A549 (cell line): ENCODE results near the gene SLC22A8. TPM values are rescaled to one million over a fixed set of nuclear protein-coding genes. Genes with fewer than 3 reads are reported as not detected.

Experiments used
- ATAC-seq, 2 experiments: fragments of 200-7000 bp in 1 of 2; fragments of >200 bp in 1 of 2; cut with Nextera tagmentation in 1 of 2; cut with Tn5 transposase in 1 of 2; 3 replicates each; pipeline versions ENCODE4 v1.8.0 to v1.9.1; 2018 to 2020; ENCODE audit warnings: mild to moderate bottlenecking in 1 of 2, moderate library complexity in 1 of 2
- CTCF ChIA-PET: fragments of 300-600 bp; sonication (Branson Sonifier 250); formaldehyde crosslinking; extraction: SDS; loops from one replicate; lab custom pipeline; 2021; ENCODE audit warnings: antibody characterized with exemption, inconsistent platforms; lab: Yijun Ruan, JAX
- POLR2A ChIA-PET: fragments of 350-600 bp; formaldehyde crosslinking; extraction: SDS; loops from one replicate; lab custom pipeline; 2021; ENCODE audit warnings: antibody characterized with exemption, inconsistent platforms; lab: Yijun Ruan, JAX
- DNase-seq, 2 experiments: peaks; one replicate each; pipeline versions ENCODE4 v3.0.0 to v3.0.0-alpha.2; 2011 to 2016; ENCODE audit warnings: low read depth in 1 of 2, low spot score in 1 of 2
- FAIRE-seq: peaks from 2 replicates; lab custom pipeline; 2011; peaks lifted over from hg19 to GRCh38; lab: Jason Lieb, UNC
- H3K27ac ChIP-seq, 2 experiments: fragments of >200 bp; sonication (Bioruptor Twin); formaldehyde crosslinking; 3 replicates each; pipeline ENCODE4 v1.5.1; 2016 to 2017
- H3K4me1 ChIP-seq: fragments of >200 bp; sonication (Bioruptor Twin); formaldehyde crosslinking; 3 replicates; pipeline ENCODE4 v1.6.1; 2016
- H3K4me2 ChIP-seq: fragments of >200 bp; sonication (Bioruptor Twin); formaldehyde crosslinking; 3 replicates; pipeline ENCODE4 v1.6.1; 2016
- H3K4me3 ChIP-seq: fragments of >200 bp; sonication (Bioruptor Twin); formaldehyde crosslinking; 3 replicates; pipeline ENCODE4 v1.5.1; 2016
- H3K9me3 ChIP-seq: fragments of >200 bp; sonication (Bioruptor Twin); formaldehyde crosslinking; 3 replicates; pipeline ENCODE4 v1.6.1; 2016
- BHLHE40 ChIP-seq: IDR thresholded peaks from 2 replicates; pipeline ENCODE4 v1.6.1; 2012; ENCODE audit warnings: low read depth, low read length, inconsistent platforms
- CBX8 ChIP-seq: fragments of 200-600 bp; sonication (generic); IDR thresholded peaks from 2 replicates; pipeline ENCODE4 v1.6.1; 2016
- CEBPB ChIP-seq, 2 experiments: fragments of >200 bp in 1 of 2; sonication (Bioruptor Twin) in 1 of 2; formaldehyde crosslinking in 1 of 2; IDR thresholded peaks; 2 replicates each; pipeline ENCODE4 v1.6.1; 2012 to 2016
- CHD2 ChIP-seq: fragments of 150-350 bp; IDR thresholded peaks from 2 replicates; pipeline ENCODE4 v1.6.1; 2014; ENCODE audit warnings: low read length; ENCODE audit not compliant: partially characterized antibody
- EHF ChIP-seq: fragments of 250-450 bp; sonication (Bioruptor Pico); IDR thresholded peaks from 2 replicates; pipeline ENCODE4 v1.5.0; 2020; ENCODE audit warnings: mild to moderate bottlenecking
- EHMT2 ChIP-seq: fragments of 200-600 bp; sonication (generic); IDR thresholded peaks from 2 replicates; pipeline ENCODE4 v1.6.1; 2016; ENCODE audit warnings: antibody characterized with exemption, low read depth, mild to moderate bottlenecking, moderate library complexity
- EP300 ChIP-seq, 2 experiments: fragments of >200 bp; sonication (Bioruptor Twin); formaldehyde crosslinking; IDR thresholded peaks; 2 replicates in 1 of 2; 3 replicates in 1 of 2; pipeline ENCODE4 v1.6.1; 2016 to 2017
- ESRRA ChIP-seq: fragments of 150-350 bp; IDR thresholded peaks from 2 replicates; pipeline ENCODE4 v1.6.1; 2014; ENCODE audit warnings: mild to moderate bottlenecking, low read length, borderline replicate concordance
- FOSL2 ChIP-seq, 2 experiments: fragments of 450-650 bp in 1 of 2; fragments of >200 bp in 1 of 2; sonication (Bioruptor Twin) in 1 of 2; formaldehyde crosslinking; IDR thresholded peaks; 2 replicates each; pipeline versions ENCODE4 v1.5.0 to v1.6.1; 2016 to 2020; ENCODE audit warnings: mild to moderate bottlenecking in 1 of 2, moderate library complexity in 1 of 2
- GATA3 ChIP-seq: IDR thresholded peaks from 2 replicates; pipeline ENCODE4 v1.6.1; 2012; ENCODE audit warnings: borderline replicate concordance
- HOXA7 ChIP-seq: fragments of 250-450 bp; sonication (Bioruptor Pico); IDR thresholded peaks from 2 replicates; pipeline ENCODE4 v1.5.0; 2020; ENCODE audit warnings: mild to moderate bottlenecking, moderate library complexity
- HOXB13 ChIP-seq: fragments of 250-450 bp; sonication (Bioruptor Pico); IDR thresholded peaks from 2 replicates; pipeline ENCODE4 v1.5.0; 2020; ENCODE audit warnings: low read depth, mild to moderate bottlenecking, moderate library complexity
- MAFK ChIP-seq: fragments of 450-650 bp; IDR thresholded peaks from 2 replicates; pipeline ENCODE4 v1.6.1; 2014; ENCODE audit not compliant: partially characterized antibody
- MAZ ChIP-seq: fragments of 150-350 bp; IDR thresholded peaks from 2 replicates; pipeline ENCODE4 v1.6.1; 2014; ENCODE audit warnings: antibody characterized with exemption, low read depth, low read length, borderline replicate concordance
- MYC ChIP-seq: IDR thresholded peaks from 2 replicates; pipeline ENCODE4 v1.6.1; 2012; ENCODE audit warnings: mild to moderate bottlenecking, inconsistent platforms, low read length, improper control_type of control experiment, borderline replicate concordance
- NFE2L2 ChIP-seq: fragments of 150-350 bp; conservative IDR thresholded peaks from 2 replicates; pipeline ENCODE4 v1.6.1; 2014; ENCODE audit warnings: low read length
- NPAS2 ChIP-seq: fragments of 250-450 bp; sonication (Bioruptor Pico); IDR thresholded peaks from 2 replicates; pipeline ENCODE4 v1.8.0; 2022; ENCODE audit warnings: mild to moderate bottlenecking, moderate library complexity, borderline replicate concordance
- NR3C1 ChIP-seq: fragments of >200 bp; sonication (Bioruptor Twin); formaldehyde crosslinking; IDR thresholded peaks from 3 replicates; pipeline ENCODE4 v1.6.1; 2017
- POLR2A ChIP-seq: IDR thresholded peaks from 2 replicates; pipeline ENCODE4 v1.6.1; 2012; ENCODE audit warnings: mild to moderate bottlenecking, low read length
- POLR2AphosphoS2 ChIP-seq: conservative IDR thresholded peaks from 2 replicates; pipeline ENCODE4 v1.6.1; 2012; ENCODE audit warnings: low read length, improper control_type of control experiment, inconsistent platforms
- RAD21 ChIP-seq, 2 experiments: fragments of >200 bp in 1 of 2; sonication (Bioruptor Twin) in 1 of 2; formaldehyde crosslinking in 1 of 2; IDR thresholded peaks in 1 of 2; conservative IDR thresholded peaks in 1 of 2; 2 replicates in 1 of 2; 3 replicates in 1 of 2; pipeline ENCODE4 v1.6.1; 2012 to 2018; ENCODE audit warnings: inconsistent platforms in 1 of 2
- RARB ChIP-seq: fragments of 250-450 bp; sonication (Bioruptor Pico); IDR thresholded peaks from 2 replicates; pipeline ENCODE4 v1.8.0; 2021; ENCODE audit warnings: mild to moderate bottlenecking, moderate library complexity
- RCOR1 ChIP-seq: fragments of 150-350 bp; IDR thresholded peaks from 2 replicates; pipeline ENCODE4 v1.6.1; 2014; ENCODE audit warnings: antibody characterized with exemption, low read length, low read depth
- TP53 ChIP-seq: fragments of 250-450 bp; sonication (Bioruptor Pico); IDR thresholded peaks from 2 replicates; pipeline ENCODE4 v1.5.0; 2021; ENCODE audit warnings: mild to moderate bottlenecking, moderate library complexity
- ZFP36 ChIP-seq: fragments of 450-650 bp; IDR thresholded peaks from 2 replicates; pipeline ENCODE4 v1.6.1; 2014; ENCODE audit warnings: borderline replicate concordance; ENCODE audit not compliant: partially characterized antibody
- ZSCAN20 ChIP-seq: fragments of 250-450 bp; sonication (Bioruptor Pico); IDR thresholded peaks from 2 replicates; pipeline ENCODE4 v1.8.0; 2022; ENCODE audit warnings: mild to moderate bottlenecking, moderate library complexity
- WGBS: methylation state at CpG from one replicate; pipeline ENCODE4 v1.1.6; 2017; ENCODE audit errors: missing lambda C conversion rate; 5-methylcytosine and 5-hydroxymethylcytosine counted together
- polyA plus RNA-seq, 4 experiments: library from polyadenylated mRNA; depleted of rRNA in 3 of 4; stranded (reverse); fragments of >200 nt; fragmentation: RNase III in 1 of 4; extraction: RNeasy Plus Mini Kit Qiagen cat#74134 plus additional on column Dnase treatment in 1 of 4; gene quantifications; 2 replicates in 3 of 4; 3 replicates in 1 of 4; pipeline ENCODE4 v1.2.3, GENCODE V29; 2011 to 2017
- TF ChIP-seq, protein P1 (sequence below): IDR thresholded peaks from 2 replicates; pipeline ENCODE4 v1.6.1; 2012
- TF ChIP-seq, protein P2 (sequence below): fragments of 250-450 bp; sonication (Bioruptor Pico); IDR thresholded peaks from 2 replicates; pipeline ENCODE4 v1.5.0; 2020; ENCODE audit warnings: low read depth, mild to moderate bottlenecking, moderate library complexity

The SLC22A8 gene
- polyA plus RNA-seq, 2 of the 4 experiments (the other 2 are of a cell fraction), result not detected

DNA sequence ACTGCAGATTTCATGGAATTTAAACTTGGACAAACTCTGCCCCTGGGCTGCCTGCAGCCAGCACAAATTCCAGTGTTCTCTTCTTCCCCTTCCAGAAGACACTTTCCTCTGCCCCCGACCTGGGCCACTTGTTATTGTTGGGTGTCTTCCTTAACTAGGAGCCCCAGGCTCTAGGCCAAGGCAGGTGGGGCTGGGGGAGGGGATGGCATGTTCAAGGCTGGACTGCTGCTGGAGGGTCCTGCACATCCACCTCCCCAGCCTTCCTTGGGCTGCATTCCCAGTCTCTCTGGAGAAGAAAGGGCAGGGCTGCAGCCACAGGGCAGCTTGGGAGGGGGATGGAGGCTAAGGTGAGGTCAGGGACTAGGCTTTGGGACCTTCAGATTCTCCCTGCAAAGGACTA is 19.4 kb downstream of the SLC22A8 start:
- Histone ChIP-seq H3K9me3 (no peaks in the 10 kb centered on the region), H3K4me2 (no peak overlapping the region), H3K4me3 (no peak overlapping the region), H3K27ac (no peak overlapping the region), H3K4me1 (no peaks in the 10 kb centered on the region)
- ChIA-PET POLR2A (no interaction called here), CTCF (interaction anchor here (1.1 to 3.9 kb wide), 5 partner anchors 11 to 90 kb away, joined by 3 to 13 read pairs (median 3); no protein-coding TSS in a partner anchor)
- DNase-seq (no peak), ATAC-seq (no peak), FAIRE-seq (no peak)
- 7% methylated on average over 1 of the region's 1 CpG for WGBS
- no peak for TF ChIP-seq EP300 (IDR thresholded peaks at IDR 0.05)

DNA sequence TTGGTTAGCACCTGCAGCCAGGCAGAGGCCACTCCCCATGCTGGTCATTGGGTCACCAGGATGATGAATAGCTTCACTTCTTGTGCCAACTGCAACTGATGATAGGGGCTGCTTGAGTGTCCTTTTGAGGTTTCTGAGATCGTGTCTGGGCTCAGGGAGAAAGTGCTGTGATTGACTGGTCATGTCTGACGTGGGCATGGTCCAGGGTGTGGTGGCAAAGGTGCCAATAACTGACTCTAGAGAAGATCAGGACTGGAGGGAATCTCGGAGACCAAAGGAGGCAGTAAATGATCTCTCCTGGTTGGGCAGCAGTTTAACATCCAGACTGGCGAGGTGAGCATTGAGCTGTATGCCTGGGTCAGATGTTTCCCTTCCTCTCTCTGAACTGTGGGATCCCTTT is 20.9 kb downstream of the SLC22A8 start:
- Histone ChIP-seq H3K27ac (no peak overlapping the region), H3K4me2 (no peak overlapping the region), H3K4me1 (no peaks in the 10 kb centered on the region), H3K9me3 (no peaks in the 10 kb centered on the region), H3K4me3 (no peak overlapping the region)
- WGBS, result 8% methylated on average over 4 of the region's 4 CpGs
- ATAC-seq, result no peak
- TF ChIP-seq ZSCAN20 (CRISPR knock-in tag), result no peak
- no peak for TF ChIP-seq BHLHE40
- TF ChIP-seq ESRRA, result no peak
- no peak for TF ChIP-seq CEBPB (IDR thresholded peaks at IDR 0.05)
- TF ChIP-seq MYC, result no peak
- TF ChIP-seq RCOR1, result no peak
- no peak for TF ChIP-seq NFE2L2
- TF ChIP-seq MAFK, result no peak
- TF ChIP-seq, protein P1, sequence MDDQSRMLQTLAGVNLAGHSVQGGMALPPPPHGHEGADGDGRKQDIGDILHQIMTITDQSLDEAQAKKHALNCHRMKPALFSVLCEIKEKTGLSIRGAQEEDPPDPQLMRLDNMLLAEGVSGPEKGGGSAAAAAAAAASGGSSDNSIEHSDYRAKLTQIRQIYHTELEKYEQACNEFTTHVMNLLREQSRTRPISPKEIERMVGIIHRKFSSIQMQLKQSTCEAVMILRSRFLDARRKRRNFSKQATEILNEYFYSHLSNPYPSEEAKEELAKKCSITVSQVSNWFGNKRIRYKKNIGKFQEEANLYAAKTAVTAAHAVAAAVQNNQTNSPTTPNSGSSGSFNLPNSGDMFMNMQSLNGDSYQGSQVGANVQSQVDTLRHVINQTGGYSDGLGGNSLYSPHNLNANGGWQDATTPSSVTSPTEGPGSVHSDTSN, result no peak
- TF ChIP-seq HOXA7 (CRISPR knock-in tag), result no peak
- TF ChIP-seq CBX8, result no peak
- no peak for TF ChIP-seq EHF (CRISPR knock-in tag)
- no peak for TF ChIP-seq POLR2AphosphoS2
- FAIRE-seq, result no peak
- ChIA-PET CTCF (interaction anchor here (1.2 to 3.9 kb wide), 4 partner anchors 12 to 89 kb away, joined by 3 to 13 read pairs (median 4); no protein-coding TSS in a partner anchor), POLR2A (no interaction called here)
- no peak for DNase-seq

DNA sequence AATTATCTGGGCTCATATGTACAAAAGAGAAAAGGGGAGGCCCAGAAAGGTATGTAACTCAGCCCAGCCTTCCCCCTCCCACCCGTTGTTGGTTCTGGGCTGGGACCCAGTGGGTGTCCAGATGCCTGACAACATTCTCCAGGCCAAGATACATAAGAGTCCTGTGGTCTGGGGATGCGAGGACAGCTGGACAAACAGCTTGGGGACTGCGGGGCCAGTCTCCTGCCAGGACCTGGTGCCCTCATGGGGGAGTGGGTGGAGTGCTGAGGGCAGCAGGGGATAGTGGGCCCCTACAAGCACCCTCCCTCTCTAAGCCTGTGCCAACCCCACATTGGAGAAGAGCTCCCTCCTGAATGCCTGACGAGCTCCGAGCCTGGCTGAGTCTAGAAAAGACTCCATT is 27.4 kb downstream of the SLC22A8 start:
- no peak overlapping the region for H3K4me2 ChIP-seq
- no peak overlapping the region for H3K27ac ChIP-seq
- no peak overlapping the region for H3K4me3 ChIP-seq
- ChIA-PET CTCF (no interaction called here), POLR2A (no interaction called here)
- WGBS, result 40% methylated on average over 5 of the region's 5 CpGs
- H3K4me1 ChIP-seq, result no peaks in the 10 kb centered on the region
- TF ChIP-seq NPAS2 (CRISPR knock-in tag), result no peak
- TF ChIP-seq POLR2A, result no peak
- no peak for TF ChIP-seq MAZ
- FAIRE-seq (no peak), ATAC-seq (no peak), DNase-seq (no peak)
- H3K9me3 ChIP-seq, result no peaks in the 10 kb centered on the region

DNA sequence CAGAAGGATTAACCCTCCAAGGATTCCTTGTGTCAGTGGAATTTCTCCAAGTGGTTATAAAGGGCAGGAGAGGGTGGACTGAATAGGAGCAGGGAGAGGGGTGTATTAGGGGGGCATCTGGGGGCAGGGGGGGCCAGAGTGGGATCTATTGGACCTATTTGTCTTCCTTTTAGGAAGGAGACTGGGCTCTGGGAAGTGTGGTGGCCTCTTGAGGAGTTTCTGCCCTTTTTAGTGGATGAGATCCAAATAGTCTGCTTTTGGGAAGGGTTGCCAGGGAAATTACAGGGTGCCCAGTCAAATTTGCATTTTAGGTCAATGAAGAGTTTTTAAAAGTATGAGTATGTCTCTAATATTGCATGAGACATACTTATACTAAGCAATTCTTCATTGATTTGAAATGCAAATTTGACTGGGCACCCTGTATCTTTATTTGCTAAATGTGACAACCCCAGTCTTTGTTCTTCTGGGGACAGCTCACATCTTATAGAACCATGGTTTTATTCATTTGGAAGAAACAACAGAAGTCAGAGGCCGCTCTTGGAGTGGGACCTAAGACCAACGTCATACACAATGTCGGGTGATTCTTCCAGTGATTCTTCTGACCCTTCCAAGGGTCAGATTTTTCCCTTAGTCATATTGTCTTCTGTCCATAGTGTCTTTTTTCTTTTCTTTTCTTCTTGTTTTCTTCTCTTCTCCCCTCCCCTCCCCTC is 30.4 kb downstream of the SLC22A8 start:
- no peak overlapping the region for H3K4me2 ChIP-seq
- DNase-seq, result no peak
- WGBS, result 31% methylated on average over 3 of the region's 3 CpGs
- H3K9me3 ChIP-seq, result no peaks in the 10 kb centered on the region
- POLR2A ChIA-PET, result no interaction called here
- CTCF ChIA-PET, result no interaction called here
- no peak overlapping the region for H3K27ac ChIP-seq
- no peak for ATAC-seq
- FAIRE-seq, result no peak
- no peak for TF ChIP-seq CHD2
- no peak for TF ChIP-seq NFE2L2
- no peak for TF ChIP-seq ZFP36
- no peak for TF ChIP-seq NR3C1
- TF ChIP-seq RAD21 (conservative IDR thresholded peaks at IDR 0.05 in 1 of 2, IDR thresholded peaks at IDR 0.05 in 1 of 2), result no peak
- TF ChIP-seq, protein P2, sequence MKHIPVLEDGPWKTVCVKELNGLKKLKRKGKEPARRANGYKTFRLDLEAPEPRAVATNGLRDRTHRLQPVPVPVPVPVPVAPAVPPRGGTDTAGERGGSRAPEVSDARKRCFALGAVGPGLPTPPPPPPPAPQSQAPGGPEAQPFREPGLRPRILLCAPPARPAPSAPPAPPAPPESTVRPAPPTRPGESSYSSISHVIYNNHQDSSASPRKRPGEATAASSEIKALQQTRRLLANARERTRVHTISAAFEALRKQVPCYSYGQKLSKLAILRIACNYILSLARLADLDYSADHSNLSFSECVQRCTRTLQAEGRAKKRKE (CRISPR knock-in tag), result no peak
- no peak for TF ChIP-seq EHMT2
- no peak for TF ChIP-seq HOXA7 (CRISPR knock-in tag)
- TF ChIP-seq ZSCAN20 (CRISPR knock-in tag), result no peak
- no peak for TF ChIP-seq RARB (CRISPR knock-in tag)
- TF ChIP-seq TP53 (CRISPR knock-in tag), result no peak
- TF ChIP-seq GATA3, result no peak
- TF ChIP-seq EP300 (IDR thresholded peaks at IDR 0.05), result no peak
- no peak for TF ChIP-seq FOSL2 (IDR thresholded peaks at IDR 0.05)
- no peak for TF ChIP-seq FOSL2 (CRISPR knock-in tag; IDR thresholded peaks at IDR 0.05)
- no peak for TF ChIP-seq HOXB13 (CRISPR knock-in tag)
- H3K4me3 ChIP-seq, result no peak overlapping the region
- no peaks in the 10 kb centered on the region for H3K4me1 ChIP-seq
